Mesendoderm (in vitro differentiated cells): ENCODE measurements around the gene NCKAP1.
"Not testable (repeated sequence)": the region's sequence is repeated elsewhere in the genome, so short reads cannot be mapped to it uniquely, and the experiment has no call there.

Experiments used
- DNase-seq: peaks from one replicate; pipeline ENCODE4 v3.0.0; 2013
- H2AK5ac ChIP-seq: 2 replicates; pipeline ENCODE4 v1.6.1; 2013; ENCODE audit warnings: low read length, inconsistent platforms
- H2BK120ac ChIP-seq: 2 replicates; pipeline ENCODE4 v1.6.1; 2013; ENCODE audit warnings: low read depth, mild to moderate bottlenecking, low read length, moderate library complexity, mixed read lengths
- H2BK15ac ChIP-seq: replicated peaks from 2 replicates; pipeline ENCODE4 v1.6.1; 2013; ENCODE audit warnings: low read depth, mild to moderate bottlenecking, moderate library complexity
- H2BK5ac ChIP-seq: 2 replicates; pipeline ENCODE4 v1.6.1; 2013; ENCODE audit warnings: low read length, inconsistent platforms
- H3K18ac ChIP-seq: 2 replicates; pipeline ENCODE4 v1.6.1; 2013; ENCODE audit warnings: mild to moderate bottlenecking, low read length, mixed read lengths
- H3K23ac ChIP-seq: one replicate; pipeline ENCODE4 v1.6.1; 2013; ENCODE audit warnings: low read length
- H3K27ac ChIP-seq: 2 replicates; pipeline ENCODE4 v1.5.1; 2013; ENCODE audit warnings: low read depth, mild to moderate bottlenecking, inconsistent platforms, low read length, moderate library complexity
- H3K27me3 ChIP-seq: 2 replicates; pipeline ENCODE4 v1.6.1; 2013; ENCODE audit warnings: low read length, control low read depth, mild to moderate bottlenecking, inconsistent platforms; ENCODE audit not compliant: insufficient read depth, poor library complexity
- H3K36me3 ChIP-seq: 2 replicates; pipeline ENCODE4 v1.6.1; 2013; ENCODE audit warnings: low read length, inconsistent platforms; ENCODE audit not compliant: control insufficient read depth, insufficient read depth
- H3K4ac ChIP-seq: one replicate; pipeline ENCODE4 v1.6.1; 2013; ENCODE audit warnings: low read depth, mild to moderate bottlenecking, low read length, moderate library complexity
- H3K4me1 ChIP-seq: 2 replicates; pipeline ENCODE4 v1.6.1; 2013; ENCODE audit warnings: low read depth, low read length, inconsistent platforms; ENCODE audit not compliant: control insufficient read depth
- H3K4me2 ChIP-seq: 2 replicates; pipeline ENCODE4 v1.6.1; 2013; ENCODE audit warnings: low read length
- H3K4me3 ChIP-seq: 2 replicates; pipeline ENCODE4 v1.5.1; 2013; ENCODE audit warnings: mild to moderate bottlenecking, low read length
- H3K56ac ChIP-seq: one replicate; pipeline ENCODE4 v1.6.1; 2013; ENCODE audit warnings: low read length
- H3K79me1 ChIP-seq: 2 replicates; pipeline ENCODE4 v1.6.1; 2013; ENCODE audit warnings: low read length, inconsistent platforms
- H3K79me2 ChIP-seq: 2 replicates; pipeline ENCODE4 v1.6.1; 2013; ENCODE audit warnings: mild to moderate bottlenecking, low read length; ENCODE audit not compliant: control insufficient read depth, insufficient read depth
- H3K9ac ChIP-seq: 2 replicates; pipeline ENCODE4 v1.6.1; 2013; ENCODE audit warnings: low read length, inconsistent platforms
- H4K5ac ChIP-seq: one replicate; pipeline ENCODE4 v1.6.1; 2013; ENCODE audit warnings: low read length
- H4K8ac ChIP-seq: one replicate; pipeline ENCODE4 v1.6.1; 2013; ENCODE audit warnings: low read depth, mild to moderate bottlenecking, control low read depth, low read length, moderate library complexity
- WGBS: extraction: QIAGEN DNeasy Blood & Tissue Kit; methylation state at CpG from one replicate; pipeline ENCODE4 v1.1.7; 2013; ENCODE audit warnings: low lambda C conversion rate, missing lambda C conversion rate; ENCODE audit not compliant: insufficient coverage; ENCODE audit errors: extremely low coverage; 5-methylcytosine and 5-hydroxymethylcytosine counted together

The NCKAP1 gene

DNA sequence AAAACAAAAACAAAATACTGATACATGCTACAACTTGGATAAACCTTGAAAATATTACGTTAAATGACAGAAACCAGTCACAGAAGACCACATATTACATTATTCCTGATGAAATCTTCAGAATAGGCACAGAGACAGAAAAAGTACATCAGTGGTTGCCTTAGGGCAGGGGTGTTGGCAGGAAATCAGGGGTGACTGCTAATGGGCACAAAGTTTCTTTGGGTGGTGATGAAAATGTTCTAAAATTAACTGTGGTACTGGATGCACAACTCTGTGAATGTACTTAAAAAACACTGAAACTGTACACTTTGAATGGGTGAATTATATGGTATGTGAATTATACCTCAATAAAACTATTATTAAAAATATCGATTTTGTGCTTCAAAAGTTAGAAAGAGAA is 16.6 kb downstream of the NCKAP1 start:
- Histone ChIP-seq H3K4me1 (no peaks in the 10 kb centered on the region), H3K18ac (no peak overlapping the region)

DNA sequence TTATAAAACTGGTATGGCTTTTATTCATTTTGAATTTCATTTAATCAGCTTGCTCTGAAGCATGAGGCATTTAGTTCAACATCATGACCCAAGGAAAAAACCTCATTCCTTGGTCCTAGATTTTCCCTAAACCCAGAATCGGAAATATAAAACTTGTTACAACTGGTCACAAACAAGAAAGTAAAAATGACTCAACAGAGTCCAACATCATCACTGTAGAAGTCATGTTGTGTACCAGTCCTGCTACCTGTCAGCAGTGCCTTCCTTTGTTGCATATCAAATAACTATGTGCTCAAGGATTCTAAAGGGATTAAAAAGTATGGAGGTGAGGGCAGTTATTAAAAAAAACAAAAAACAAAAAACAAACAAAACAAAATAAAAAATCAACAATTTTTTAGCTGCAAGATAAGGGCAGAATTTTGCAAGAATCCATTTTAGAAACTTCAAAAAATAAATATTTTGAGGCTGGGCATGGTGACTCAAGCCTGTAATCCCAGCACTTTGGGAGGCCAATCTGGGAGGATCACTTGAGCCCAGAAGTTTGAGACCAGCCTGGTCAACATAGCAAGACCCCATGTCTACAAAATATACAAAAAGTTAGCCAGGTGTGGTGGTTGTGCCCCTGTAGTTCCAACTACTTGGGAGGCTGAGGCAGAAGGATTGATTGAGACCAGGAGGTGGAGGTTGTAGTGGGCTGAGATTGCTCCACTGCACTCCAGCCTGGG is 18.4 kb downstream of the NCKAP1 start:
- Histone ChIP-seq H3K79me2 (peaks cover 55% of the 10 kb centered on the region), H3K36me3 (no peaks in the 10 kb centered on the region), H2BK15ac (no peak overlapping the region), H3K27ac (no peak overlapping the region), H2AK5ac (no peak overlapping the region), H3K79me1 (peaks cover 6% of the 10 kb centered on the region), H3K9ac (no peak overlapping the region), H3K23ac (no peak overlapping the region), H3K18ac (no peak overlapping the region), H4K5ac (no peak overlapping the region), H3K27me3 (no peaks in the 10 kb centered on the region), H4K8ac (no peak overlapping the region), H2BK120ac (no peak overlapping the region), H3K4me1 (peaks cover under 1% of the 10 kb centered on the region), H2BK5ac (no peak overlapping the region), H3K56ac (no peak overlapping the region), H3K4me3 (no peak overlapping the region), H3K4ac (no peak overlapping the region), H3K4me2 (no peak overlapping the region)
- WGBS: no CpG with 5 or more reads among the region's 1 CpG
- no peak for DNase-seq

More for the DNA sequence above, 16.6 kb downstream of the NCKAP1 start:
- Histone ChIP-seq H2BK15ac (no peak overlapping the region), H3K23ac (no peak overlapping the region), H3K56ac (no peak overlapping the region), H2BK5ac (no peak overlapping the region), H4K5ac (no peak overlapping the region), H3K27me3 (no peaks in the 10 kb centered on the region), H3K36me3 (no peaks in the 10 kb centered on the region), H3K27ac (no peak overlapping the region), H3K4me2 (no peak overlapping the region), H3K9ac (no peak overlapping the region), H2AK5ac (no peak overlapping the region), H3K79me2 (peaks cover 57% of the 10 kb centered on the region), H3K79me1 (peaks cover 6% of the 10 kb centered on the region), H4K8ac (no peak overlapping the region), H2BK120ac (no peak overlapping the region), H3K4me3 (no peak overlapping the region), H3K4ac (no peak overlapping the region)
- no CpG with 5 or more reads among the region's 2 CpGs for WGBS
- DNase-seq: no peak

DNA sequence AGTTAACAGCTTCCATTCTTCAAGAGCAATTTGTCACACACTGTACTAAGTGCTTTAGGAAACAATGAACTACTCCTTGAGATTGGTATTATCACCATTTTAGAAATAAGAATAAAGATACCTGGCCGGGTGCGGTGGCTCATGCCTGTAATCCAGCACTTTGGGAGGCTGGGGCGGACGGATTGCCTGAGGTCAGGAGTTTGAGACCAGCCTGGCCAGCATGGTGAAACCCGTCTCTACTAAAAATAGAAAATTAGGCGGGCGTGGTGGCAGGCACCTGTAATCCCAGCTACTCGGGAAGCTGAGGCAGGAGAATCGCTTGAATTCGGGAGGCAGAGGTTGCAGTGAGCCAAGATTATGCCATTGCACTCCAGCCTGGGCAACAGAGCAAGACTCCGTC is 20.4 kb downstream of the NCKAP1 start:
- Histone ChIP-seq H3K79me2 (peaks cover 68% of the 10 kb centered on the region), H3K79me1 (peaks cover 15% of the 10 kb centered on the region)
- not testable (repeated sequence) for H4K5ac ChIP-seq, DNase-seq, H2AK5ac ChIP-seq, H3K4me3 ChIP-seq, H3K9ac ChIP-seq, H3K4ac ChIP-seq, H3K18ac ChIP-seq, H3K56ac ChIP-seq, H4K8ac ChIP-seq, H3K4me1 ChIP-seq, H2BK15ac ChIP-seq, H3K27me3 ChIP-seq, H2BK5ac ChIP-seq, H3K23ac ChIP-seq, H3K4me2 ChIP-seq, H2BK120ac ChIP-seq, H3K27ac ChIP-seq, H3K36me3 ChIP-seq
- WGBS: no CpG with 5 or more reads among the region's 11 CpGs

GRCh38 chr2:183014005-183014404 is 24.3 kb downstream of the NCKAP1 start:
- no peak overlapping the region for H2BK15ac ChIP-seq
- H4K5ac ChIP-seq: no peak overlapping the region
- peaks cover 14% of the 10 kb centered on the region for H3K79me1 ChIP-seq
- H3K79me2 ChIP-seq: peaks cover 71% of the 10 kb centered on the region
- H3K36me3 ChIP-seq: no peaks in the 10 kb centered on the region
- H2BK120ac ChIP-seq: no peak overlapping the region
- DNase-seq: no peak
- no peak overlapping the region for H3K23ac ChIP-seq
- no peak overlapping the region for H3K4me2 ChIP-seq
- no CpG with 5 or more reads among the region's 2 CpGs for WGBS
- H3K4ac ChIP-seq: no peak overlapping the region
- no peak overlapping the region for H4K8ac ChIP-seq
- no peak overlapping the region for H2BK5ac ChIP-seq
- H3K27me3 ChIP-seq: no peaks in the 10 kb centered on the region
- no peak overlapping the region for H3K4me3 ChIP-seq
- no peak overlapping the region for H2AK5ac ChIP-seq
- no peak overlapping the region for H3K56ac ChIP-seq
- H3K4me1 ChIP-seq: peaks cover 9% of the 10 kb centered on the region
- no peak overlapping the region for H3K27ac ChIP-seq
- no peak overlapping the region for H3K18ac ChIP-seq
- H3K9ac ChIP-seq: no peak overlapping the region

DNA sequence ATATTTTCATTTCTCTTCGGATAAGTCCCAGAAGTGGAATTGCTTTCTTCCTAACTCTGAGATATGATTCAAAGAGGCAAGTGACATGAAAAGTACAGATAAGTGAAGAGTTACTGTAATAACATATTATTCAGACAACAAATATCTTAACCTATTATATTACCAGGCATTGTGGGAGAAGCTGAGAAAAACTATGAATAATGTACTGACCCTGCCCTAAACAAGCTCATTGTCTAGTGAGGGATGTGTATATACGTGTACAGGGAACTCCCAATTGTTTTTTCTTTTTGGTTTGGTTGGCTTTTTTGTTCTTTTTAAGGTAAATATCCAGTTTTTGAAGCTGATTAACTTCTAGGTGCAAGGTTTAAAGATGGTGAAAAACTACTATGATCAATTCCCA is 26.5 kb downstream of the NCKAP1 start:
- no peak overlapping the region for H3K23ac ChIP-seq
- no peak overlapping the region for H3K4me3 ChIP-seq
- H3K36me3 ChIP-seq: no peaks in the 10 kb centered on the region
- H3K79me2 ChIP-seq: peaks cover 67% of the 10 kb centered on the region
- H3K27ac ChIP-seq: no peak overlapping the region
- H3K18ac ChIP-seq: no peak overlapping the region
- DNase-seq: no peak
- no peaks in the 10 kb centered on the region for H3K27me3 ChIP-seq
- H3K4me2 ChIP-seq: no peak overlapping the region
- no peak overlapping the region for H3K4ac ChIP-seq
- no peak overlapping the region for H2AK5ac ChIP-seq
- H4K5ac ChIP-seq: no peak overlapping the region
- H2BK5ac ChIP-seq: no peak overlapping the region
- no peak overlapping the region for H3K56ac ChIP-seq
- H4K8ac ChIP-seq: no peak overlapping the region
- peaks cover 9% of the 10 kb centered on the region for H3K4me1 ChIP-seq
- no peak overlapping the region for H2BK120ac ChIP-seq
- no peak overlapping the region for H2BK15ac ChIP-seq
- no CpG with 5 or more reads among the region's 2 CpGs for WGBS
- no peak overlapping the region for H3K9ac ChIP-seq
- H3K79me1 ChIP-seq: peaks cover 12% of the 10 kb centered on the region

DNA sequence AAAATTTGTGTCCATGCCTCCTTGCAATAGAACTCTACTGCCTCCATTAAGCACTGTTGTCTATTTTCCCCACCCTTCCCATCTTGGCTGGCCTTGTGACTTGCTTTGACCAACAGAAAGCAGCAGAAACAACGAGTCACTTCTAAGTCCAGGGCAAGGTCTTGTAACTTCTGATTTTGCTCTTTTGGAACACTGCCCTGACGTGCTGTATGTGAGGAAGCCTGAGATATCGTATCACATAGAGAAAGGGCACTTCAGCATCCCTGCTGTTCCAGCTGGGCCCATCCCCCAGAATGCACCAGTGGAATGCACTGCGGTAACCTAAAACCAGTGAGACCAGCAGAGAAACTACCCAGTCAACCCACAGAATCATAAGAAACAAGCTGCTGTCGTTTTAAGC is 28.1 kb downstream of the NCKAP1 start:
- no peak overlapping the region for H3K23ac ChIP-seq
- H3K79me2 ChIP-seq: peaks cover 74% of the 10 kb centered on the region
- DNase-seq: peak; percentile 92
- H3K4ac ChIP-seq: no peak overlapping the region
- no peak overlapping the region for H2BK15ac ChIP-seq
- no peak overlapping the region for H3K27ac ChIP-seq
- no peak overlapping the region for H4K8ac ChIP-seq
- no peak overlapping the region for H3K56ac ChIP-seq
- H3K79me1 ChIP-seq: peaks cover 17% of the 10 kb centered on the region
- no peak overlapping the region for H3K4me2 ChIP-seq
- H2BK5ac ChIP-seq: no peak overlapping the region
- WGBS: no CpG with 5 or more reads among the region's 5 CpGs
- no peak overlapping the region for H4K5ac ChIP-seq
- peaks cover 9% of the 10 kb centered on the region for H3K4me1 ChIP-seq
- no peak overlapping the region for H3K18ac ChIP-seq
- H3K9ac ChIP-seq: no peak overlapping the region
- H2AK5ac ChIP-seq: no peak overlapping the region
- no peaks in the 10 kb centered on the region for H3K27me3 ChIP-seq
- H3K36me3 ChIP-seq: no peaks in the 10 kb centered on the region
- H2BK120ac ChIP-seq: no peak overlapping the region
- H3K4me3 ChIP-seq: no peak overlapping the region
